Melanocyte of skin (primary cell): ENCODE results near the gene TYROBP. TPM values are rescaled to one million over a fixed set of nuclear protein-coding genes. Genes with fewer than 3 reads are reported as not detected.

Experiments used
- small RNA-seq, 2 donors: library from RNA; depleted of rRNA; stranded (forward); fragments of <200 nt; gene quantifications; one replicate each; pipeline ENCODE3, GENCODE V24; 2012
- total RNA-seq, 2 donors: library from RNA; depleted of rRNA; stranded (reverse); fragments of >200 nt; gene quantifications; 2 replicates each; pipeline ENCODE4 v1.2.3, GENCODE V29; 2012

The TYROBP gene
- total RNA-seq: not detected

GRCh38 chr19:35908010-35908441, at the start of gene TYROBP:
Gene TYROBP, minus strand, starts transcription at chr19:35908295. Its CDS starts 67 bp downstream, at chr19:35908228.

GRCh38 chr19:35935911-35936737, 28.0 kb upstream of the TYROBP start, which contains the start of gene LRFN3:
Gene LRFN3, plus strand, starts transcription at chr19:35936374. Its CDS starts 3,052 bp downstream, at chr19:35939426.

DNA sequence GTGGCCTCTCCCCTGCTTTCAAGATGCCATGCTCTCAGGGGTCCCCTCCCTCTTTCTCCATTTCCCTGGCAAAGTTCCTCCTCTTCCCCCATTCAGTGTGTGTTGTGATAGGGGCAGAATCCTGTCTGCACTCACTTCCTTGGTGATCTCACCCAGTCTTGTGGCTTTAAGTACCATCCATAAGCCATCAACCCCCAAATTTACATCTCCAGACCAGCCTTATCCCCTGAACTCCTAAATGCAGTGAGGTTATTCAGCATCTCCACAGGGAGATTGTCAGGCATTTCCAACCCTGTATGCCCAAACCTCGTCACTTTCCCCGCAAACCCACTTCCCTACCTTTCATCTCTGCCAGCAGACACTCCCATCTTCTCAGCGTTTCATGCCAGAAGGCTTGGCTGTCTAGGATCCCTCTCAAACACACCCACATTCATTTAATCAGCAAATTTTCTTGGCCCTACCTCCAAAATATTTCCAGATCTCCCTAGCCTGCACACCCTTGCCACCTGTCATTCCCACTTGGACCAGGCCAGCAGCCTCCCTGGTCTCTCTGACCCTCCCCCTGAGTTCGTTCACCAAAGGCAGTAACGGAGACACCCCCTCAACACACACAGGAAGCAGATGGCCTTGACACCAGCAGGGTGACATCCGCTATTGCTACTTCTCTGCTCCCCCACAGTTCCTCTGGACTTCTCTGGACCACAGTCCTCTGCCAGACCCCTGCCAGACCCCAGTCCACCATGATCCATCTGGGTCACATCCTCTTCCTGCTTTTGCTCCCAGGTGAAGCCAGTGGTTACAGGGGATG, 6.0 kb downstream of the TYROBP start, which contains the start of gene HCST:
HCST (plus strand) TSS at position 676 of the 808 bp plus-strand sequence; CDS start at position 741, 65 bp downstream.

DNA sequence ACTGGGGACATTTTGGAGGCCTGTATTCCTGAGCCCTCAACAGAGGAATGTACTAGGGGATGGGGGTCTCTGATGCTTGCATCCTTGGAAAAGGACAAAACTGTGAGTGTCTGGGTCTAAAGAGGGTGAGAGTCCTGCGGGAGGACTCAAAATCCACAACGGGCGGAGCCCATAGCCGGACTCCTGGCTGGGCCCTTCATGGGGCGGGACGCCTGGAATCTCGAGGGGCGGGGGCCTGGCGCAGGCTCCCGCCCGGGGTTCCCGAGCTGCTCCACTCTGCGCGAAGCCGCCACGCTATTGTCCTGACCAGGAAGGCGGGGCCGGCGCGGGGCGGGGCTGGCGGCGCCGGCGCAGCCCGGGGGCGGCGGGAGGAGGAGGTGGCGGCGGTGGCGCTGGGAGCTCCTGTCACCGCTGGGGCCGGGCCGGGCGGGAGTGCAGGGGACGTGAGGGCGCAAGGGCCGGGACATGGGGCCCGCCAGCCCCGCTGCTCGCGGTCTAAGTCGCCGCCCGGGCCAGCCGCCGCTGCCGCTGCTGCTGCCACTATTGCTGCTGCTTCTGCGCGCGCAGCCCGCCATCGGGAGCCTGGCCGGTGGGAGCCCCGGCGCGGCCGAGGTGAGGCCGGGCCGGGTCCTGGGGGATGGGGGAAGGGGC, 39.8 kb downstream of the TYROBP start, which contains the start of gene APLP1:
APLP1 (plus strand) TSS at position 403 of the 651 bp plus-strand sequence; CDS start at position 466, 63 bp downstream.

DNA sequence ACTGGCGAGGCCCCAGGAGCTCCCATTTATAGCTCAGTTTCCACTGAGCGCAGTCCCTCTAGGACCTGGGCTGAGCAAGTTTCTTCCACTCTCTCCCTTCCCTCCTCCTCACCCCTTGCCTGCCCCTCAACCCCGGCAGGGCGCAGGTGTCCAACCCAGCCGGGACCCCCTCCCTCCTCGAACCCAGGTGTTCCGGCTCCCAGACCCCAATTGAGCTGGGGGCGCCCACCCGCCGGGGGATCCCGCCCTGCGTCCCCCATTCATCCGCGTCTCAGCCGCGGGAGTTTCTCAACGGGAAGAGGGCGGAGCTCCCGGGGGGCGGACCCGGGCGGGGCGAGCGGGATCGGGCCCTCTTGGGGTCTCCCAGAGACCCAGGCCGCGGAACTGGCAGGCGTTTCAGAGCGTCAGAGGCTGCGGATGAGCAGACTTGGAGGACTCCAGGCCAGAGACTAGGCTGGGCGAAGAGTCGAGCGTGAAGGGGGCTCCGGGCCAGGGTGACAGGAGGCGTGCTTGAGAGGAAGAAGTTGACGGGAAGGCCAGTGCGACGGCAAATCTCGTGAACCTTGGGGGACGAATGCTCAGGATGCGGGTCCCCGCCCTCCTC, 51.4 kb downstream of the TYROBP start, which contains the start of gene KIRREL2:
KIRREL2 (plus strand) TSS at position 366 of the 604 bp plus-strand sequence; CDS start at position 575, 209 bp downstream.

Small RNA genes lying within 50 kb of the gene (small RNA-seq; reads per million reads assigned to genes)
- gene AF038458.1 (0 reads per million in 2 donors), gene RN7SL402P (0 reads per million in 2 donors)

Other genes with a start within 250 kb of the TYROBP start
- not detected for gene UPK1A, start 241.8 kb downstream of the TYROBP start, total RNA-seq
- gene ZBTB32, start 203.7 kb downstream of the TYROBP start, total RNA-seq: not detected
- gene KMT2B, start 190.3 kb downstream of the TYROBP start, total RNA-seq: 1 to 10 TPM; 7.6 to 8.3 TPM
- 1 to 10 TPM in 1 of 2 donors, under 1 TPM in 1; 0.69 to 3.3 TPM for gene IGFLR1, start 165.8 kb downstream of the TYROBP start, total RNA-seq
- 1 to 10 TPM; 2.8 to 6.0 TPM for gene U2AF1L4, start 162.9 kb downstream of the TYROBP start, total RNA-seq
- gene PSENEN, start 162.6 kb downstream of the TYROBP start, total RNA-seq: 10 to 100 TPM; 14.8 to 19.3 TPM
- 10 to 100 TPM; 11.0 to 13.1 TPM for gene LIN37, start 159.7 kb downstream of the TYROBP start, total RNA-seq
- 1 to 10 TPM in 1 of 2 donors, under 1 TPM in 1; 0.67 to 1.7 TPM for gene HSPB6, start 151.3 kb downstream of the TYROBP start, total RNA-seq
- gene PROSER3, start 150.1 kb downstream of the TYROBP start, total RNA-seq: 1 to 10 TPM; 5.5 to 9.0 TPM
- gene ARHGAP33, start 132.7 kb downstream of the TYROBP start, total RNA-seq: 1 to 10 TPM; 1.3 to 7.9 TPM
- not detected for gene PRODH2, start 95.5 kb downstream of the TYROBP start, total RNA-seq
- not detected for gene NPHS1, start 55.8 kb downstream of the TYROBP start, total RNA-seq
- gene KIRREL2, start 51.4 kb downstream of the TYROBP start, total RNA-seq: under 1 TPM; 0.33 to 0.34 TPM
- 1 to 10 TPM in 1 of 2 donors, under 1 TPM in 1; under 0.01 to 2.1 TPM for gene APLP1, start 39.7 kb downstream of the TYROBP start, total RNA-seq
- gene NFKBID, start 7.8 kb downstream of the TYROBP start, total RNA-seq: 10 to 100 TPM in 1 of 2 donors, 1 to 10 TPM in 1; 3.1 to 20.6 TPM
- under 1 TPM in 1 of 2 donors, not detected in 1; 1.00 TPM for gene HCST, start 5.8 kb downstream of the TYROBP start, total RNA-seq
- 1 to 10 TPM; 5.2 to 5.7 TPM for gene LRFN3, start 28.1 kb upstream of the TYROBP start, total RNA-seq
- 10 to 100 TPM in 1 of 2 donors, 1 to 10 TPM in 1; 9.6 to 20.6 TPM for gene SDHAF1, start 86.9 kb upstream of the TYROBP start, total RNA-seq
- gene SYNE4, start 100.5 kb upstream of the TYROBP start, total RNA-seq: under 1 TPM in 1 of 2 donors, not detected in 1; under 0.01 TPM
- 10 to 100 TPM; 28.6 to 29.0 TPM for gene ALKBH6, start 105.9 kb upstream of the TYROBP start, total RNA-seq
- 1 to 10 TPM; 2.0 to 3.1 TPM for gene CLIP3, start 124.6 kb upstream of the TYROBP start, total RNA-seq
- gene THAP8, start 146.0 kb upstream of the TYROBP start, total RNA-seq: 1 to 10 TPM; 2.7 to 4.1 TPM
- gene WDR62, start 146.6 kb upstream of the TYROBP start, total RNA-seq: 10 to 100 TPM in 1 of 2 donors, 1 to 10 TPM in 1; 6.2 to 16.3 TPM
- gene OVOL3, start 202.8 kb upstream of the TYROBP start, total RNA-seq: not detected
- 10 to 100 TPM; 37.5 to 72.3 TPM for gene POLR2I, start 206.6 kb upstream of the TYROBP start, total RNA-seq
- 100 to 1,000 TPM; 123 to 168 TPM for gene TBCB, start 207.2 kb upstream of the TYROBP start, total RNA-seq
- 100 to 1,000 TPM; 255 to 283 TPM for gene CAPNS1, start 231.8 kb upstream of the TYROBP start, total RNA-seq
- 1 to 10 TPM in 1 of 2 donors, under 1 TPM in 1; 0.33 to 2.1 TPM for gene COX7A1, start 244.2 kb upstream of the TYROBP start, total RNA-seq